ENCODE measurements around the gene ZNF740.
"Not testable (repeated sequence)": the region's sequence is repeated elsewhere in the genome, so short reads cannot be mapped to it uniquely, and the experiment has no call there.

Gene ZNF740

DNA sequence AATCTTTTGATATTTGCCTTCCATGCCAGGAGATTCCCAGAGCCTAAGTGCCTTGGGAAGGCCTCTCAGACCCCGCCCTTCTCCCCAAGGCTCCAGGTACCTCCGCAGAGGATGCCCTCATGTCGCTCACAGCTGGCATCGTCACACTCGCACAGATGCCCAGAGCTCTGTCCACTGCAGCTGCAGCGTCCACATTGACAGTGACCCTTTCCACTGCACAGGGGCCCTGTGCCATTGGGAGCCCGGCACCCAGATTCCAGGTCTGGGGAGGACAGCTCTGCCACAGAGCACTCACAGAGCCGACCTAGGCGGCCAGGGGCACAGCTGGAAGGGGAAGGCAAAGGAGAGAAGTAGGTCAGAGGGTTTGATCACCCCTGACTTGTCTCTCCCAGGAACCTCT, 12.5 kb downstream of the ZNF740 start:
- intact Hi-C loops (cut with DNase I): no loop called here
- DNase-seq: no peak

- no peak for DNase-seq
- intact Hi-C loops (cut with DNase I): no loop called here
Measured at GRCh38 chr12:53193985-53194716, 13.6 kb downstream of the ZNF740 start.

GRCh38 chr12:53194973-53195372, 14.5 kb downstream of the ZNF740 start:
- DNase-seq: no peak
- intact Hi-C loops (cut with DNase I): loop anchor here (5.0 kb wide), 1 partner anchor 128 kb away; no protein-coding TSS in a partner anchor

GRCh38 chr12:53195516-53196420, 15.2 kb downstream of the ZNF740 start:
- no peak for DNase-seq
- intact Hi-C loops (cut with DNase I): loop anchor here (5.0 kb wide), 1 partner anchor 128 kb away; no protein-coding TSS in a partner anchor

DNA sequence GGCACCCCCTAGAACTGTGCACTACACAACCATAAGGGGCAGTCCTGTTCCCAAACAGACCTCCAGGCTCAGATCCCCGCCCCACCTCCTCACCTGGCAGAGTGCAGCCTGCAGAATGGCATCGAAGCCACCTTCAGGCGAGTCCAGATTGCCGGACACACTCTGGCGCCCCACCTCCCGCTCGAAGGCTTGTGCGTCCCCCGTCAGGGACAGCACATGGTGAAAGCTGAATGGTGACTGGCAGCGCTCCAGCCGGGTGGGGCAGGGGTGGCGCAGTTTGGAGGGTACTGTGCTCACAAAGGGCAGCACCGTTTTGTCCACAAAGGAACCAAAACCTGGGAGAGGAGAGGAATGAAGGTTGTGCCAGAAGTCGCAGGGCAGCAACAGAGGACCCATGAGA, 16.0 kb downstream of the ZNF740 start:
- intact Hi-C loops (cut with DNase I): loop anchor here (5.0 kb wide), 1 partner anchor 129 kb away; no protein-coding TSS in a partner anchor
- DNase-seq: no peak

GRCh38 chr12:53197011-53197640, 16.6 kb downstream of the ZNF740 start:
- intact Hi-C loops (cut with DNase I): loop anchor here (1.0 to 5.0 kb wide), 2 partner anchors 38 to 130 kb away; no protein-coding TSS in a partner anchor
- no peak for DNase-seq

DNA sequence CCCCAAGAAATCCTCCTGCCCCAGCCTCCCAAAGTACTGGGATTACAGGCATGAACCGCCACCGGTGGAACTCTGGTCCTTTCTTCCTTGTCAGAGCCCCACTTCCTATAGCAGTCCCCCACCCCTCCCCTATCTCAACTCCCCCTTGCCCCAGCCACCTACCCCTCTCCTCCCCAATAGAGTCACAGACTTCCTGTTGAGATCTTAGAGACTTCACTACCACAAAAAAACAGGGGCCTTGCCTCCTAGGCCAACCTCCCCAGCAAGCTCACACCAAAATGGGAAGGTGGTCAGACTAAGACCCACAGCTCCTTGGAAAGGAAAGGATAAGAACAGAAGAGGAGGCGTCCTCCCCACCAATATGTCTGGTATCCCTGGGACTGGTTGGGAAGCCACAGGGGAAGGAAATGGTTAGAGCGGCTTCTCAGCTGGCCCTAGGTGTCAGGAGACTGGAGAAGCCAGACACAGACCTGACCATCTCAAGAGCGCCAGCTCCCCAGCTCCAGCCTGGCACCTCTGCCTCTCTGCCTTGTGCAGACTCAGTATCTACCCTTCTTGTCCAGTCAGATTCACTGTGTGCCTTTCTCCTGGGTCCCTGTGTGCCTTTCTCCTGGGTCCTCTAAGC, 18.1 kb downstream of the ZNF740 start:
- intact Hi-C loops (cut with DNase I): loop anchor here (5.0 kb wide), 1 partner anchor 131 kb away; no protein-coding TSS in a partner anchor
- no peak for DNase-seq

DNA sequence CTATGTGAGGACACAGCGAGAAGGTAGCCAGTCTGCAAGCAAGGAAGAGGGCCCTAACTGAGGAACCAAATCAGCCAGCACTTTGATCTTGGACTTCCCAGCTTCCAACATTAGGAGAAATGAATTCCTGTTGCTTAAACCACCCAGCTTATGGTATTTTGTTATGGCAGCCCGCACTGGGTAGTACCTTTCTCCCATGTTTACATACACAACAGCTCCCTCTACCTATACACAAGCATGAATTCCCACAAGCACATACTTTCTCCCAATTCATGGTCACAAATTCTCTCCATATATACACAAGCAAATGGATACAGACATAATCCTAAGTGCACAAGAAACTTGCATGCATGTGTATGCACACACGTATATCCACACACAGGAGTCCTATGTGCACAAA, 19.2 kb downstream of the ZNF740 start:
- intact Hi-C loops (cut with DNase I): loop anchor here (5.0 kb wide), 1 partner anchor 132 kb away; no protein-coding TSS in a partner anchor
- no peak for DNase-seq

DNA sequence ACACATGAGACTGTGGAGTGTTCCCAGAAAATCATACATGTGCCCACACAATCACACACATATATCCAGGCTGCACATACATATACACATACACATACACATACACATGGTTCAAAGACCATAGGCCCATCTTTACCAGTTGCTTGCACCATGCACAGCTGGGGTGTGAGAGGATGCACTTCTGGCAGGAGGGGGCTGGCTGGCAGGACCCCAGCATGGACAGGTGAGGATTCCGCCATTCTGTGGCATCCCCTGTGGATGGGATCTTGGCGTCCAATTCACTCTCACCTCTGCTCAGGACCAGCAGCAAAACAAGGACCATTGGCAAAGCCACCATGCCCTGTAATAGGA, 19.6 kb downstream of the ZNF740 start:
- intact Hi-C loops (cut with DNase I): no loop called here
- DNase-seq: no peak

DNA sequence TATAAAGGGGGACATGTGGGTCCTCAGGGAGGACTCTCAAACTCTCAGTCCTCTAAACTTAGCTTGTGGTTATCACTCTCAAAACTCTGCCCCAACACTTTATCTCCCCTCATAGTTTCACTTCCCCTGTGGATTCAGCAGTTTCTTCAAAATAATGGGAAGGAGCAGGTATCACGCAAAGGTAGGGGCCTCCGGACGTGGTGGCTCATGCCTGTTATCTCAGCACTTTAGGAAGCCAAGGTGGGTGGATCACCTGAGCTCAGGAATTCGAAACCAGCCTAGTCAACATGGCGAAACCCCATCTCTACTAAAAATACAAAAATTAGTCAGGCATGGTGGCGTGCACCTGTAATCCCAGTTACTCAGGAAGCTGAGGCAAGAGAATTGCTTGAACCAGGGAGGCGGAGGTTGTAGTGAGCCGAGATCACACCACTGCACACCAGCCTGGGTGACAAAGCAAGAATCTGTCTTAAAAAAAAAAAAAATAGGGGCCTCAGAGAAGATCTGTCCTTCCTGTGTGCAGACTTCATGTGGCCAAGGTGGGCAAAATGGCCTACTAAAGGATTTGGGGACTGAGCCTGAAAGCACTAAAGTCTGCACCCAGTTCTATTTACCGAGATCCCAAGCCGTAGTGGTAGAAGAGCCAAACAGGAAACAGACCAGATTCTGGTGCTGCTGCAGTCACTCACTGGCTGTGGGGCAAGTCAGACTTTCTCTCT, 20.1 kb downstream of the ZNF740 start:
- DNase-seq: peak in 1 of 10 donors; percentile 31
- intact Hi-C loops (cut with DNase I): no loop called here

GRCh38 chr12:53201177-53201541, 20.6 kb downstream of the ZNF740 start:
- DNase-seq: no peak
- intact Hi-C loops (cut with DNase I): no loop called here

GRCh38 chr12:53201639-53202038, 21.1 kb downstream of the ZNF740 start:
- intact Hi-C loops (cut with DNase I): no loop called here
- no peak for DNase-seq

DNA sequence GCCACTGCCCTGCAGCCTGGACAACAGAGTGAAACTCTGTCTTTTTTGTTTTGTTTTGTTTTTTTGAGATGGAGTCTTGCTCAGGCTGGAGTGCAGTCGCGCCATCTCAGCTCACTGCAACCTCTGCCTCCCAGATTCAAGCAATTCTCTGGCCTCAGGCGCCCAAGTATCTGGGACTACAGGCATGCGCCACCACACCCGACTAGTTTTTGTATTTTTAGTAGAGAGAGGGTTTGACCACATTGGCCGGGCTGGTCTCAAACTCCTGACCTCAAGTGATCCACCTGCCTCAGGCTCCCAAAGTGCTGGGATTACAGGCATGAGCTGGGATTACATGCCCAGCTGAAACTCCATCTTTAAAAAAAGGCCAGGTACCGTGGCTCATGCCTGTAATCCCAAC, 21.8 kb downstream of the ZNF740 start:
- intact Hi-C loops (cut with DNase I): not testable (repeated sequence)
- peak in 1 of 10 donors; percentile 43 for DNase-seq

GRCh38 chr12:53204351-53204750, 23.8 kb downstream of the ZNF740 start:
- no peak for DNase-seq
- intact Hi-C loops (cut with DNase I): no loop called here

DNA sequence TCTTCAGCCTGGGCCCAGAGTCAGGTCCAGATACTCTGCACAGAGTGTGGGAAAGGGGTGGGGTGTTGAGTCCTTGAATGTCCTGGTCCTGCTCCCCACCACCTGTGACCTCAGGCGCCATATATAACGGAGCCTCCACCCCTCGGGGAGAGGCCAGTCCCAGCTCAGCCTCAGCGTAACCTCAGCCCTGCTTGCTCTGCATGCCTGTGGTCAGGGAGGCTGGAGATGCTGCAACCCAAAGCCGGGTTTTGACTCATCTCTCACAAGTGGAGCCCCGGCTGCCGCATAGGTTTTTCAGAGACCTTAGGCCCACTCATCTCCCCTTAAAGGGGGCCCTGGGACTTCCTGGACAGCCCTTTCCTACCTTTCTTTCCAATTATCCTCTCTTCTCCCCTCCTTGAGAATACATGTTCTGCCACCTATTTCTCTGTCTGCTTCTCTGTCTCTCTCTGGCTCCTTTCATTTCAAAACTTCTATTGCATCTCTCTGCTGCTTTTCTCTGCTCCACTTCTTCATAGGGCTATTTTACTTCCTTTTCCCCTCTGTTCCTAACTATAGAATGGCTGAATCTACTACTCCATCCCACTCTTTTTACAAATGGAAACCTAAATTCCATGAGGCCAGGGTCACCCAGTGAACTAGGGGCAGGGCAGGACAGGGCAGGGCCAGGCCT, 25.4 kb downstream of the ZNF740 start:
- intact Hi-C loops (cut with DNase I): no loop called here
- peak in 1 of 10 donors; percentile 62 for DNase-seq

DNA sequence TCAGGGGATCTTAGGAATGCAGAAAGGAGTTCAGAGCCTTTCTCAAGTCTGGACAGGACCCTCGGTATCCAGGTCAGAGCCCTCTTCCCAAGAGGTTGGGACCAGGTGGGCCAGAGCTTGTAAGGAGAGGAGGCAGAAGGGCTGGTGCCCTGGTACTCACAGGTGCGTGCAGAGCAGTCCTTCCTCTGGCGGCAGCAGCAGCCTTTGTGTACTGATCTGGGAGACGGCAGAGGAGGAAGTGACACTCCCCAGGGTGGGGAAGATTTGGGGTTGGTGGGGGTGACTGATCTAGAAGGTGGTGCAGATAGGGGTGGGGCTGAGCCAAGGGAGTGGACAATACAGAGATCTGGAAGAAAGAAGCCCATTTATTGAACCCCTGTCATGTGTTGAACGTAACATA, 26.5 kb downstream of the ZNF740 start, which contains the start of gene ITGB7:
Gene ITGB7 (minus strand): TSS at position 210 of the 400 bp plus-strand sequence. CDS start 6,808 bp downstream, outside the sequence.
- DNase-seq: peak in 1 of 10 donors; percentile 42
- intact Hi-C loops (cut with DNase I): no loop called here

GRCh38 chr12:53208435-53208834, 27.9 kb downstream of the ZNF740 start:
- peak in 1 of 10 donors; percentile 2 for DNase-seq
- intact Hi-C loops (cut with DNase I): no loop called here

DNA sequence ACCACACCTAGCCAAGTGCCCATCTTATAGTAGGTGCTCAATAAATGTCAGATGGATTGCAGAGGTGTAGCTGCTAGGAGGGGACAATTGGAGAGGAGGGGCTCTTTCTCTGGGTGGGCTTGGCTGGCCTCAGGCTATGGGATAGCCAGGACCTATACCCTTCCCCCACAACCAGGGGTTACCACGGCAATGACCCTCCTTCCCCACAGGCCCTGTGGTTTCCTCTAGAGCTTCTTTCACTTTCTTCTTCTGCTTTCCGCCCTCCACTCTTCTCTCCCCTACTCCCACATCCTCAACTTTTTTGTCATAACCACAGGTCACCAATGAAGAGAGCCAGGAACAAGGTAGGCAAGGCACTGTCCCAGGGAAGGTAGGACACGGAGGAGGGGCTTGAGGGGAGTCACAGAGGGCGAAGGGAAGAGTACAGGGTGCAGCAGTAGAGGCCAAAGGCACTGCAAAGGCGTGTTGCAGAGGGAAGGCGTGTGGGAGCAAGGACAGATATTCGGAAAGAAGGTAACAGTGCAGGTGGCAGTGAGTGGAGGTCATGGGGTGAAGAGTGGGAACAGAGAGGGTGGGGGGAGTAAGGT, 28.4 kb downstream of the ZNF740 start:
- intact Hi-C loops (cut with DNase I): no loop called here
- DNase-seq: peak in 2 of 10 donors; percentile 18 to 43

DNA sequence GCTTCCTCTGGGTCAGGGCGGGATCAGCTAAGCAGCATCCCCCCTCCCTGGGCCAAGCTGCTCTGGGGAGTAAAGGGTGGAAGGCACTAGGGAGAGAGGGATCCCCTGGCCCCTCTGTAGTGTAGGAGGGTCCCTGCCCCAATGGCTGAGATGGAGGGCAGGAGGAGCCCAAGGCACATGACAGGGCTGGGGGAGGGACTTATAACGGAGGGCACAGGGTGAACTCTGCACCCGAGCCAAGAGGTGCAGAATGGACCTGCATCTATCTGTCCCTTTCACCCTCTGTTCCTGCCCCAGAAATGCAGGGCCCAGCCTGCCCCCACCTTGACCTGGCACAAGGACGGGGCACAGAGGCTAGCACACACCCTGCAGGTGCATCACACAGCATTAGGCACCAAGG, 30.3 kb downstream of the ZNF740 start:
- intact Hi-C loops (cut with DNase I): no loop called here
- DNase-seq: peak in 1 of 10 donors; percentile 47
